GM23248 (cell line): Measurements from ENCODE around the gene CCDC188.

ENCODE experiments used
- EZH2 ChIP-seq: fragments of 200-600 bp; sonication (generic); IDR thresholded peaks from 2 replicates; pipeline ENCODE4 v1.6.1; 2018; ENCODE audit warnings: antibody characterized with exemption, mild to moderate bottlenecking; ENCODE audit not compliant: insufficient read depth, poor library complexity, severe bottlenecking
- EZH2phosphoT487 ChIP-seq: fragments of 200-600 bp; sonication (generic); IDR thresholded peaks from 2 replicates; pipeline ENCODE4 v1.6.1; 2018; ENCODE audit warnings: antibody characterized with exemption, moderate library complexity, mild to moderate bottlenecking, low read depth; ENCODE audit not compliant: insufficient read depth

GRCh38 chr22:20099099-20099711 lies 51.6 kb downstream of the CCDC188 start:
- TF ChIP-seq EZH2 (no peak), EZH2phosphoT487 (no peak)
